ENCODE measurements around the gene PLD6.
"Not testable (repeated sequence)": the region's sequence is repeated elsewhere in the genome, so short reads cannot be mapped to it uniquely, and the experiment has no call there.

GRCh38 chr17:17255689-17256088 lies 49.6 kb upstream of the PLD6 start:
- TF ChIP-seq CTCF, EP300, POLR2A (IDR thresholded peaks at IDR 0.05): not testable (repeated sequence)
